ENCODE measurements around the gene NDST1. TPM values are rescaled to one million over a fixed set of nuclear protein-coding genes. Genes with fewer than 3 reads are reported as not detected.

Gene NDST1
- total and polyA plus RNA-seq, 2 of the 8 experiments (the other 6 are each of a cell fraction or from before 2014, with no cell fraction given): 27.0 to 72.0 TPM

DNA sequence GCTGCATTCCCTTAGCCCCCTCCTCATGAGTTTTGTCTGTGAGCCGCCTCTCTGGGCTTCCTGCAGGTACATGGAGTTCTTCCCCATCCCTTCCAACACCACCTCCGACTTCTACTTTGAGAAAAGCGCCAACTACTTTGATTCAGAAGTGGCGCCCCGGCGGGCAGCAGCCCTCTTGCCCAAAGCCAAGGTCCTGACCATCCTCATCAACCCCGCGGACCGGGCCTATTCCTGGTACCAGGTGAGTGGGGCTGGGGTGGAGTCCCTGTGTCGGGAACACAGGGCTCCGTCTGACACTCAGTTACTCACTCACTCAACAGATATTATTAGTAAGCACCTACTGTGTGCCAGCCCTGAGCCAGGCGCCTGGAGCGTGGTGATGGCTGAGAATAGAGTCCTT is 37.3 kb downstream of the NDST1 start (continued):
- TF ChIP-seq, protein P1, sequence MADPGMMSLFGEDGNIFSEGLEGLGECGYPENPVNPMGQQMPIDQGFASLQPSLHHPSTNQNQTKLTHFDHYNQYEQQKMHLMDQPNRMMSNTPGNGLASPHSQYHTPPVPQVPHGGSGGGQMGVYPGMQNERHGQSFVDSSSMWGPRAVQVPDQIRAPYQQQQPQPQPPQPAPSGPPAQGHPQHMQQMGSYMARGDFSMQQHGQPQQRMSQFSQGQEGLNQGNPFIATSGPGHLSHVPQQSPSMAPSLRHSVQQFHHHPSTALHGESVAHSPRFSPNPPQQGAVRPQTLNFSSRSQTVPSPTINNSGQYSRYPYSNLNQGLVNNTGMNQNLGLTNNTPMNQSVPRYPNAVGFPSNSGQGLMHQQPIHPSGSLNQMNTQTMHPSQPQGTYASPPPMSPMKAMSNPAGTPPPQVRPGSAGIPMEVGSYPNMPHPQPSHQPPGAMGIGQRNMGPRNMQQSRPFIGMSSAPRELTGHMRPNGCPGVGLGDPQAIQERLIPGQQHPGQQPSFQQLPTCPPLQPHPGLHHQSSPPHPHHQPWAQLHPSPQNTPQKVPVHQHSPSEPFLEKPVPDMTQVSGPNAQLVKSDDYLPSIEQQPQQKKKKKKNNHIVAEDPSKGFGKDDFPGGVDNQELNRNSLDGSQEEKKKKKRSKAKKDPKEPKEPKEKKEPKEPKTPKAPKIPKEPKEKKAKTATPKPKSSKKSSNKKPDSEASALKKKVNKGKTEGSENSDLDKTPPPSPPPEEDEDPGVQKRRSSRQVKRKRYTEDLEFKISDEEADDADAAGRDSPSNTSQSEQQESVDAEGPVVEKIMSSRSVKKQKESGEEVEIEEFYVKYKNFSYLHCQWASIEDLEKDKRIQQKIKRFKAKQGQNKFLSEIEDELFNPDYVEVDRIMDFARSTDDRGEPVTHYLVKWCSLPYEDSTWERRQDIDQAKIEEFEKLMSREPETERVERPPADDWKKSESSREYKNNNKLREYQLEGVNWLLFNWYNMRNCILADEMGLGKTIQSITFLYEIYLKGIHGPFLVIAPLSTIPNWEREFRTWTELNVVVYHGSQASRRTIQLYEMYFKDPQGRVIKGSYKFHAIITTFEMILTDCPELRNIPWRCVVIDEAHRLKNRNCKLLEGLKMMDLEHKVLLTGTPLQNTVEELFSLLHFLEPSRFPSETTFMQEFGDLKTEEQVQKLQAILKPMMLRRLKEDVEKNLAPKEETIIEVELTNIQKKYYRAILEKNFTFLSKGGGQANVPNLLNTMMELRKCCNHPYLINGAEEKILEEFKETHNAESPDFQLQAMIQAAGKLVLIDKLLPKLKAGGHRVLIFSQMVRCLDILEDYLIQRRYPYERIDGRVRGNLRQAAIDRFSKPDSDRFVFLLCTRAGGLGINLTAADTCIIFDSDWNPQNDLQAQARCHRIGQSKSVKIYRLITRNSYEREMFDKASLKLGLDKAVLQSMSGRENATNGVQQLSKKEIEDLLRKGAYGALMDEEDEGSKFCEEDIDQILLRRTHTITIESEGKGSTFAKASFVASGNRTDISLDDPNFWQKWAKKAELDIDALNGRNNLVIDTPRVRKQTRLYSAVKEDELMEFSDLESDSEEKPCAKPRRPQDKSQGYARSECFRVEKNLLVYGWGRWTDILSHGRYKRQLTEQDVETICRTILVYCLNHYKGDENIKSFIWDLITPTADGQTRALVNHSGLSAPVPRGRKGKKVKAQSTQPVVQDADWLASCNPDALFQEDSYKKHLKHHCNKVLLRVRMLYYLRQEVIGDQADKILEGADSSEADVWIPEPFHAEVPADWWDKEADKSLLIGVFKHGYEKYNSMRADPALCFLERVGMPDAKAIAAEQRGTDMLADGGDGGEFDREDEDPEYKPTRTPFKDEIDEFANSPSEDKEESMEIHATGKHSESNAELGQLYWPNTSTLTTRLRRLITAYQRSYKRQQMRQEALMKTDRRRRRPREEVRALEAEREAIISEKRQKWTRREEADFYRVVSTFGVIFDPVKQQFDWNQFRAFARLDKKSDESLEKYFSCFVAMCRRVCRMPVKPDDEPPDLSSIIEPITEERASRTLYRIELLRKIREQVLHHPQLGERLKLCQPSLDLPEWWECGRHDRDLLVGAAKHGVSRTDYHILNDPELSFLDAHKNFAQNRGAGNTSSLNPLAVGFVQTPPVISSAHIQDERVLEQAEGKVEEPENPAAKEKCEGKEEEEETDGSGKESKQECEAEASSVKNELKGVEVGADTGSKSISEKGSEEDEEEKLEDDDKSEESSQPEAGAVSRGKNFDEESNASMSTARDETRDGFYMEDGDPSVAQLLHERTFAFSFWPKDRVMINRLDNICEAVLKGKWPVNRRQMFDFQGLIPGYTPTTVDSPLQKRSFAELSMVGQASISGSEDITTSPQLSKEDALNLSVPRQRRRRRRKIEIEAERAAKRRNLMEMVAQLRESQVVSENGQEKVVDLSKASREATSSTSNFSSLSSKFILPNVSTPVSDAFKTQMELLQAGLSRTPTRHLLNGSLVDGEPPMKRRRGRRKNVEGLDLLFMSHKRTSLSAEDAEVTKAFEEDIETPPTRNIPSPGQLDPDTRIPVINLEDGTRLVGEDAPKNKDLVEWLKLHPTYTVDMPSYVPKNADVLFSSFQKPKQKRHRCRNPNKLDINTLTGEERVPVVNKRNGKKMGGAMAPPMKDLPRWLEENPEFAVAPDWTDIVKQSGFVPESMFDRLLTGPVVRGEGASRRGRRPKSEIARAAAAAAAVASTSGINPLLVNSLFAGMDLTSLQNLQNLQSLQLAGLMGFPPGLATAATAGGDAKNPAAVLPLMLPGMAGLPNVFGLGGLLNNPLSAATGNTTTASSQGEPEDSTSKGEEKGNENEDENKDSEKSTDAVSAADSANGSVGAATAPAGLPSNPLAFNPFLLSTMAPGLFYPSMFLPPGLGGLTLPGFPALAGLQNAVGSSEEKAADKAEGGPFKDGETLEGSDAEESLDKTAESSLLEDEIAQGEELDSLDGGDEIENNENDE (IDR thresholded peaks at IDR 0.05; ENCODE audit: insufficient replicate concordance, low read length): no peak
- TF ChIP-seq RXRA (IDR thresholded peaks at IDR 0.05; ENCODE audit: insufficient read depth, low read depth, low read length) (no peak), BACH1 (IDR thresholded peaks at IDR 0.05; ENCODE audit: low read length) (no peak), NANOG (IDR thresholded peaks at IDR 0.05; ENCODE audit: insufficient read depth, low read depth, low read length, poor library complexity, severe bottlenecking) (no peak), SUZ12 (IDR thresholded peaks at IDR 0.05; ENCODE audit: low read length) (no peak), CBX8 (IDR thresholded peaks at IDR 0.05; ENCODE audit: borderline replicate concordance, low read depth, low read length) (no peak), CHD2 (IDR thresholded peaks at IDR 0.05; ENCODE audit: low read length) (no peak), RNF2 (IDR thresholded peaks at IDR 0.05; ENCODE audit: borderline replicate concordance, low read depth, low read length, missing control alignments, poor library complexity, severe bottlenecking) (no peak), ASH2L (IDR thresholded peaks at IDR 0.05; ENCODE audit: low read length) (no peak)
- TF ChIP-seq, protein P2, sequence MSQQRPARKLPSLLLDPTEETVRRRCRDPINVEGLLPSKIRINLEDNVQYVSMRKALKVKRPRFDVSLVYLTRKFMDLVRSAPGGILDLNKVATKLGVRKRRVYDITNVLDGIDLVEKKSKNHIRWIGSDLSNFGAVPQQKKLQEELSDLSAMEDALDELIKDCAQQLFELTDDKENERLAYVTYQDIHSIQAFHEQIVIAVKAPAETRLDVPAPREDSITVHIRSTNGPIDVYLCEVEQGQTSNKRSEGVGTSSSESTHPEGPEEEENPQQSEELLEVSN (IDR thresholded peaks at IDR 0.05): no peak
